Left forelimb (tissue), 1 donor: ENCODE results near the gene KBTBD6.
A peak's percentile ranks its signal among the peaks of the same experiment; 100 is the strongest.
"Not testable (repeated sequence)": the region's sequence is repeated elsewhere in the genome, so short reads cannot be mapped to it uniquely, and the experiment has no call there.

ENCODE experiments used
- DNase-seq: peaks from one replicate; pipeline ENCODE4 v3.0.0-alpha.2; 2018; ENCODE audit warnings: low spot score

The KBTBD6 gene

DNA sequence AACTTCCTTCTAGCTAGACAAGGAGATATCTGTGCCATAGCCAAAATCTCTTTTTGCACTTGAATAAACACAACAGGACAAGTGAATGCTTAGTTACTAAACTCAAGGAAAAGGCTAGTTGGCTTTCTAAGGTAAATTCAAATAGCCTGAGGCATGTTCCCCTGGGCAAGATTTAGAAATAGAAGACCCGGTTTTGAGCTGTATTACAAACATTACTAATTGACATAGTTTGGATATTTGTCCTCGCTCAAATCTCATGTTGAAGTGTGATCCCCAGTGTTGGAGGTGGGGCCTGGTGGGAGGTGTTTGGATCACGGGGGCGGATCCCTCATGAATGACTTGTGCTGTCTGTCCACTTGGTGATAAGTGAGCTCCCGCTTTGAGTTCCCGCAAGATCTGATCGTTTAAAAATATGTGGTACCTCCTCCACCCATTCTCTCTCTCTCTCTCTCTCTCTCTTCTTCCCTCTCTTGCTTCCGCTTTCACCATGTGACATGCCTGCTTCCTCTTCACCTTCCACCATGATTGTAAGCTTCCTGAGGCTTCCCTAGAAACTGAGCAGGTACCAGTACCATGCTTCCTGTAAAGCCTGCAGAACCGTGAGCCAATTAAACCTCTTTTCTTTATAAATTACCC lies 3.9 kb upstream of the KBTBD6 start:
- no peak for DNase-seq

- DNase-seq: no peak
These were observed 1.3 kb upstream of the KBTBD6 start for GRCh38 chr13:41133951-41134350.

GRCh38 chr13:41131660-41132511 lies 716 bp downstream of the KBTBD6 start:
- peak; percentile 67 for DNase-seq

- DNase-seq: not testable (repeated sequence)
These were observed 1.4 kb downstream of the KBTBD6 start for GRCh38 chr13:41131189-41131588.

- DNase-seq: no peak
These were observed 2.2 kb downstream of the KBTBD6 start for GRCh38 chr13:41130356-41130755.

DNA sequence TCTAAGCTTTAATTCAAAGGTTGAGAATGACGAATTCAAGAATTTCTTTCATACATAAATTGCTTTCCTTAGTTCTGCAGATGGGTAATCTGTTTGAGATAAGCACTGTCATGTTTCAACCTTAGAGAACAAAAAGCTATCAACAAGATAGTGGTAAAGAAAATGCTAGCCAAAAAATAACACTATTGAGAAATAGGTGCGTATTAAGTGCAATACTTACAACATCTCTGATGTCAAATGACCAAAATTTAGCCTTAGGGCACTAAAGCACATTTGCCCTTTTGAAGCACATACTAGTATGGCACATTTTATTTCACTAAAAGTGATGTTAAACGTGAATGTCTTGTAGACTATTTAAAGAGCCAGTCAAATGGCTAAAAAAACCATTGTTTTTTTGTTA lies 4.9 kb downstream of the KBTBD6 start:
- DNase-seq: no peak

- no peak for DNase-seq
These were observed 9.8 kb downstream of the KBTBD6 start for GRCh38 chr13:41122838-41123237.

DNA sequence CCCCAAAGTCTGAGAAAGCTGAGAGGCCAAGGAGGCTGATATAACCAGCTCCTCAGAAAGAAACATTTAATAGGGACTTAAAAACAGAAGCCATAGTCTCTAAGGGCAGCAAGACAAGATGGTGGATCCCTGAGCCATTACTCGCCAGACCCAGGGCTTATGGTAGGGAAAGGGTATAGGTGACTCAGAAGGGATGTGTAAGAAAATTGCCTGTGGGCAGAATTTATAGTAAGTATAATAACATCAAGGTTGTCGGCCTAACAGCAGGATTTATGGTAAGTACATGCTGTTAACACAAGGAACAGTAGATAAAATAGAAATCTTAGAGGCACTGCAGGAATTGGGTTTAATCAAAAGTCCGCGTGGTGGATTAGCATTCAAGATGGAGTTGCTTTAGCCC lies 14.7 kb downstream of the KBTBD6 start:
- DNase-seq: no peak

- DNase-seq: no peak
These were observed 21.1 kb downstream of the KBTBD6 start for GRCh38 chr13:41111454-41111853.

- DNase-seq: no peak
These were observed 25.0 kb downstream of the KBTBD6 start for GRCh38 chr13:41107584-41108014.

- DNase-seq: no peak
These were observed 25.5 kb downstream of the KBTBD6 start for GRCh38 chr13:41107104-41107571.

DNA sequence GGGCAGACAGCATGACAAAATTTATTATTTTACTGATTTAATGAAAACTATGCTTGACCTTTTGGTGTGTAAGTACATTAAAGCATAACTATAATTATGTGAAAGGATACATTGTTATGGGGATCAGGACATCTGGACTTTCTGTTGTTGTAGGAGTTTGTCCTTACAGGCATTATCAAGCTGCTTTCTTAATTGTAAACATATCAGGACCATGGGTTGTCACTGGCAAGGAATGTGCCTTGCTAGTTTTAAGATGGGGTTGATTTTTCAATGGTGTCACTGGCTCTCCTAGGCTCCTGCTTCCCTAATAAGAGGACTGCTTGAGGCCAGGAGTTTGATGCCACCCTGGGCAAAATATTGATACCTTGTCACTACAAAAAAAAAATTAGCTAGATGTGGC lies 32.6 kb downstream of the KBTBD6 start:
- DNase-seq: no peak

GRCh38 chr13:41098761-41099160 lies 33.8 kb downstream of the KBTBD6 start:
- DNase-seq: no peak

DNA sequence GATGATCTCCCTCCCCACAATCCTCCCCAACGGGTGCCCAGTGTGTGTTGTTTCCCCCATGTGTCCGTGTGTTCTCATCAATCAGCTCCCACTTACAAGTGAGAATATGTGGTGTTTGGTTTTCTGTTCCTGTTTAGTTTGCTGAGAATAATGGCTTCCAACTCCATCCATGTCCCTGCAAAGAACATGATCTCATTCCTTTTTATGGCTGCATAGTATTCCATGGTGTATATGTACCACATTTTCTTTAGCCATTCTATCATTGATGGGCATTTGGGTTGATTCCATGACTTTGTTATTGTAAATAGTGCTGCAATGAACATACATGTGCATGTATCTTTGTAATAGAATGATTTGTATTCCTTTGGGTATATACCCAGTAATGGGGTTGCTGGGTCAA lies 36.9 kb downstream of the KBTBD6 start:
- not testable (repeated sequence) for DNase-seq

DNA sequence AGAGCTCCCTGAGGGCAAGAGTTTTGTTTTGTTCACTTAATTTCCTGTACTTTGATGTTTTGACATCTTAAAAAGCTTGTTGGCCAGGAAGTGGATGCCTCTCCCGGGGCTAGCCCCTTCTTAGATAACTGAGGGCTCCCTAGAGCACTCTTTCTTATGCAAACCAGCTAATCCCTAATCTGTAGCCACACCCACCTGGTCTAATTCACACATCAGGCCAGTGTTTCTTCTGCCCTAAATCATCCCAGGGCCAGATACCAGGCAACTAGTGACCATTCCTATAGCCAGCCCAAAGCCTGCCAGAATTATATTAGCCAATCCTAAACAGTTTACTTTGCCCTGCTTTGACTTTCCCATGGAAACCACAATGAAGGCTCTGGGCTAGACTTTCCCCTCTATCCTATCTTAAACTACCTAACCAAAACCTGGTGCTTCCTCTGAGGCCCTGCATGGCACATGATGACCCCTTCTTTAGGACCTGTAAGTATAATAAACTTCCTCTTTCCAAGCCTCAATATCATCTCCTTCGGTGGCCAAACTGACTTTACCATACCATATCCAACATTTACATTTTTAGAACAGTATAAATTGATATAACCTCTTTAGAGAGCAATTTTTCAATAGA lies 46.5 kb downstream of the KBTBD6 start:
- DNase-seq: no peak

DNA sequence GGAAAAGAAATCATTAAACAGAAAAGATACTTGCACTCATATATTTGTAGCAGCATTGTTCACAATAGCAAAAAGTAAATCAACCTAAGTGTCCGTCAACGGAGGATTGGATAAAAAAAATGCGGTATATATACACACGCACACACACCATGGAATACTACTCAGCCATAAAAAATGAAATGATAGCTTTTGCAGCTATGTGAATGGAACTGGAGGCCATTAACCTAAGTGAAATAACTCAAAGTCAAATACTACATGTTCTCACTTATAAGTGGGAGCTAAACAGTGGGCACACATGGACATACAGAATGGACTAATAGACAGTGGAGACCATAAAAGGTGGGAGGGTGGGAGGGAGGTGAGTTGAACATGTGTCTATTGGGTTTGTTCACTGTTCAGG lies 52.9 kb downstream of the KBTBD6 start:
- DNase-seq: no peak
